NB4 (cell line): ENCODE measurements around the gene SCFD2.

ENCODE experiments used
- DNase-seq: peaks from one replicate; pipeline ENCODE4 v3.0.0; 2010; ENCODE audit warnings: low read depth
- H3K4me3 ChIP-seq: one replicate; pipeline ENCODE4 v1.5.1; 2011; ENCODE audit warnings: mild to moderate bottlenecking, low read depth, low read length, moderate library complexity
- MYC ChIP-seq: IDR thresholded peaks from 2 replicates; pipeline ENCODE4 v1.6.1; 2011; ENCODE audit warnings: low read depth, low read length
- POLR2A ChIP-seq: IDR thresholded peaks from 2 replicates; pipeline ENCODE4 v1.6.1; 2011; ENCODE audit warnings: mild to moderate bottlenecking; ENCODE audit not compliant: insufficient read length; ENCODE audit errors: extremely low read depth
- TF ChIP-seq, protein P1 (sequence below): IDR thresholded peaks from 2 replicates; pipeline ENCODE4 v1.6.1; 2011; ENCODE audit warnings: low read depth, low read length
- TF ChIP-seq, protein P2 (sequence below): IDR thresholded peaks from one replicate; pipeline ENCODE4 v1.5.1; 2012; ENCODE audit warnings: low read depth, low read length

Gene SCFD2

DNA sequence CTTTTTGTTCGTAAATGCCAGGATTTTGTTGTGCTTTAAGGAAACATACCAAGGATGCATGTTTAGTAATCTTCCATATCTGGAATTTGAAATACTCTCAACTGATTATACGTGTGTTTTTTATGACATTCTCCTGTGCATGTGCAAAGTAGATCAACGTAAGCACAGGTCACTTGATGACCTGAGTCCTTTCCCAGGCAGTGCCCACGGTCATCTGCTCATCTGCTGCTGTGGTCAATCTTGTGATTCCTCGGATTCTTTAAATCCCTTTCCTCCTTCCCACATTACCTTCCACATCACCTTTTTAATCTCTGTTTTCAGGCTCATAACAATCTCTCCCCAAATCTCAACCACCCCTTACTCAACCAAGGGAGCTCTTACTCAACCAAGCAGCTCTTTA, 399.7 kb downstream of the SCFD2 start:
- DNase-seq = no peak
- TF ChIP-seq MYC = no peak
- TF ChIP-seq, protein P1, sequence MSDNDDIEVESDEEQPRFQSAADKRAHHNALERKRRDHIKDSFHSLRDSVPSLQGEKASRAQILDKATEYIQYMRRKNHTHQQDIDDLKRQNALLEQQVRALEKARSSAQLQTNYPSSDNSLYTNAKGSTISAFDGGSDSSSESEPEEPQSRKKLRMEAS = no peak
- TF ChIP-seq, protein P2, sequence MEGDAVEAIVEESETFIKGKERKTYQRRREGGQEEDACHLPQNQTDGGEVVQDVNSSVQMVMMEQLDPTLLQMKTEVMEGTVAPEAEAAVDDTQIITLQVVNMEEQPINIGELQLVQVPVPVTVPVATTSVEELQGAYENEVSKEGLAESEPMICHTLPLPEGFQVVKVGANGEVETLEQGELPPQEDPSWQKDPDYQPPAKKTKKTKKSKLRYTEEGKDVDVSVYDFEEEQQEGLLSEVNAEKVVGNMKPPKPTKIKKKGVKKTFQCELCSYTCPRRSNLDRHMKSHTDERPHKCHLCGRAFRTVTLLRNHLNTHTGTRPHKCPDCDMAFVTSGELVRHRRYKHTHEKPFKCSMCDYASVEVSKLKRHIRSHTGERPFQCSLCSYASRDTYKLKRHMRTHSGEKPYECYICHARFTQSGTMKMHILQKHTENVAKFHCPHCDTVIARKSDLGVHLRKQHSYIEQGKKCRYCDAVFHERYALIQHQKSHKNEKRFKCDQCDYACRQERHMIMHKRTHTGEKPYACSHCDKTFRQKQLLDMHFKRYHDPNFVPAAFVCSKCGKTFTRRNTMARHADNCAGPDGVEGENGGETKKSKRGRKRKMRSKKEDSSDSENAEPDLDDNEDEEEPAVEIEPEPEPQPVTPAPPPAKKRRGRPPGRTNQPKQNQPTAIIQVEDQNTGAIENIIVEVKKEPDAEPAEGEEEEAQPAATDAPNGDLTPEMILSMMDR = no peak
- no peak for TF ChIP-seq POLR2A
- H3K4me3 ChIP-seq = no peak overlapping the region

DNA sequence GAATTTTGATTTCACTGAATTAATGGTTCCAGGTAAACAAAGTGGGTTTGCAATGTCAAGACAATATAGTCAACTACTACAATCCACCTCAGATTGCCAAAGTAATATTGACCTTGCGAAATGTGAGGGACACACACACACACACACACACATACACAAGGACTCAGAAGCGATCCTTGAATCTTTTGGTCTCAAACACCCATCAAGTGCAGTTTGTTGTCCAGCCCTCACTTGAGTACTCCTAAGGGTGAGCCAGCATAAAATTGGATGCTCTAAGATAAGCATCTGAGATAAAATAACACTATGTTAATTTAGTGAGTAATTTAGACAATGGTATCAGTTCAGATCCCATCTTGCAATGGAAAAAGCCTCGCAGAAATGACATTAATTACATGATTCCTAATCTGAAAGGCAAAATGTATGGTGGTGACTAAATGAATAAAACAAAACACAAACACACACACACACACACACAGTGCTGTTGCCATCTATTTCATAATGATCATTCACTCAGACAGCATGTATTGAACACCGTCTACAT, 401.2 kb downstream of the SCFD2 start:
- H3K4me3 ChIP-seq = no peak overlapping the region
- no peak for DNase-seq
- TF ChIP-seq MYC (no peak), POLR2A (no peak)
- TF ChIP-seq, protein P2 = no peak
- TF ChIP-seq, protein P1 = no peak

DNA sequence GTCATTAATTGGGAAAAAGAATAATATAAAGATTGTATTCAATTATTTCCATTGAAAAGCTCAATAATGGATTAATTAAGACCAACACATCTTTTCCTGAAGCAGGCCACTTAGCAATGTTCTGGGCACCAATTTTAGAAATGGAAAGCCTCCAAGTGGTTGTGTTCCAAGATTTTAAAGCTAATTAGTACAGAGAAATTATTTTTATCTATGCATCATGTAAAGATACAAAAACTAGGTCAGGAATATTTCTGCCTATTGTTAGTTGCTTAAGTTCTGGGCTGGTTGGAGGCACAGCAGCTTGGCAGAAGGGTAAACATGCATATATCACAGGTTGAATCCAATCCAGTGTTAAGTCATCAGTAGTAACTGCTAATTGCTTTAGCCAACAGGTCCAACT, 401.9 kb downstream of the SCFD2 start:
- DNase-seq = no peak
- no peak overlapping the region for H3K4me3 ChIP-seq
- TF ChIP-seq, protein P2 = no peak
- TF ChIP-seq, protein P1 = no peak
- TF ChIP-seq MYC (no peak), POLR2A (no peak)

DNA sequence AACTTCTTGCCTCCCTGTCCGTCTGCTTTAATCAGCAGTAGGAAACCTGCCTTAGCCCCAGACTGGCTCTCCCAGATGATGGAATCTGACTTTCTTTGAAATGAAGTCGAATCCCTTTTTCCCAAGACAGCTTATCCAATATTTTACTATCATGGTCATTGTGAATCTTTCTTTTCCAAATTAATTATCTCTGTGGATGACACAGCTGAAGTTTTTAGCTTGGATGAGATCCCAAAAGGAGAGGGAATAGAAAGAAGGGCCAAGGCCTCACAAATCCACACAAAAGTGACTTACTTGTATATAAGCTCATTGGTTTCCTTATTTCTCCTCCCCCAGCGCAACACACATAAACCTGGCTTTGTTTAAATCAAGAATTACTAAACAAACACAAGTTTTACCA, 403.1 kb downstream of the SCFD2 start:
- H3K4me3 ChIP-seq = no peak overlapping the region
- DNase-seq = no peak
- TF ChIP-seq, protein P2 = no peak
- no peak for TF ChIP-seq POLR2A
- TF ChIP-seq MYC = no peak
- TF ChIP-seq, protein P1 = no peak

DNA sequence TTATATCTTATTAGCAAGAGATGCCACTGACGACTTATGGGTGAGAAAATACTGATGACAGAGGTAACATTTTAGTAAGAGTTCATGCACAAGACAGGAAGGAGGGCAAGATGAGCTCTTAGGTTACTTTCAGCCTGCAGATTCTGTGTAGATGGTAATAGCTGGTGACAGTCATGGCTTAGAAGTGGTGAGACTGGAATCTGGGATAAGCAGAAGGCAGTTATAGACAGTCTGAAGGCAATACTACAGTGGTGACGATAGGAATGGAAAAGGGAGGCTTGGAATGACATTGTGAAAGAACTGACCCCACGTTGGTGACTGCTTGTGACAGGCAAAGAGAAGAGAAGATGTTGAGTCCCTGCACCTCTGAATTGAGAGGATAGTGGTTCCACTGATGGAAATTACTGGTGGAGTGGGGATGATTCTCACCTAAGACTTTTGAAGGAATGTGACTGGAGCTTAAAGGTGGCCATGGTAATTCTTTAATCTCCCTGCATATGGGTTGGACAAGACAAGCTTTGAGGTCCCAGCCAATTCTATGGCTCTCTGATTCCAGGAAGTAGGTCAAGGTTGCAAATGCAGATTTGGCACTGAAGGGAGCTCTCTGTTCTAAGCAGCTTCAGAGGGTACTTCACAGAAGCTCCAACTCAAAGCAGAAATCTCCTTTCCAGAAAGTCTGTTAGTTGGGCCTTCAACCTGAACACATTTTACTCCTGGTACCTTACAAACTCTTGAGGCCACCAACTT, 404.0 kb downstream of the SCFD2 start:
- H3K4me3 ChIP-seq = no peak overlapping the region
- no peak for TF ChIP-seq POLR2A
- TF ChIP-seq, protein P1 = no peak
- TF ChIP-seq, protein P2 = no peak
- TF ChIP-seq MYC = no peak
- no peak for DNase-seq
